GM18511 (cell line): Measurements from ENCODE around the gene TM9SF4.

Source experiments
- ATAC-seq: cut with Tn5 transposase; IDR thresholded peaks from one replicate; pipeline ENCODE4 v1.9.1; 2021; ENCODE audit warnings: mild to moderate bottlenecking, moderate library complexity; ENCODE audit not compliant: unreplicated experiment

The TM9SF4 gene

DNA sequence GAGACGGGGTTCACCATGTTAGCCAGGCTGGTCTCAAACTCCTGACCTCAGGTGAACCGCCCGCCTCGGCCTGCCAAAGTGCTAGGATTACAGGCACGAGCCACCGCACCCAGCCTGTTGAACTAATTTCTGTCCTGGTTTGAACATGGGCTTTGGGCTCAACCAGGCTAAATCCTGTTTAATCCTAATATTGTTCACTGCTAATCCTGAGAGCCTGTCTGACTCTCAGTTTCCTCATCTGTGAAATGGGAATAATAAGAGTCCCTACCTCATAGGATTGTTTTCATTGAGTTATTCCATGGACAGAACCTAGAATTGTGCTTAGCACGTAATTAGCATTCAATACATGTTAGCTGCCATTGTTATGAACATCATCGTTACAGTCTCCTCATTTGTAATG lies 17.4 kb downstream of the TM9SF4 start:
- ATAC-seq: no peak

DNA sequence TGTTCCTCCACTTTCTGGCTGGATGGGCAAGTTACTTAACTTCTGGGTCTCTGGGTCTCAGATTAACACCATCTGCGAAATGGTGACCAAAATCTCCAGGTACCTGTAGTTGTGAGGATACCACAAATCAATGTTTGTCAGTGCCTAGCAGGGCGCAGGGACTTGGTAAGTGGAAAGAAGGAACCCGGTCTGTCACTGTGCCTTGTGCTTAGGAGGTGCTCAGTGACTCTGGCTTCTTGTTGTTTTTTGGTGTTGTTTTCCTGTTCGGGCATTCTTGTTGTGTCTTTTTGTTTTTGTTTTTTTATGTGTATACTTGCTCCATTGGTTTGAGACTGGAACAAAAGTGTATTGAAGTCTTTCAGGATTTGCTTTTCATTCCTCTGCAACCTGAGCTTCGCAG lies 17.8 kb downstream of the TM9SF4 start:
- ATAC-seq: no peak

DNA sequence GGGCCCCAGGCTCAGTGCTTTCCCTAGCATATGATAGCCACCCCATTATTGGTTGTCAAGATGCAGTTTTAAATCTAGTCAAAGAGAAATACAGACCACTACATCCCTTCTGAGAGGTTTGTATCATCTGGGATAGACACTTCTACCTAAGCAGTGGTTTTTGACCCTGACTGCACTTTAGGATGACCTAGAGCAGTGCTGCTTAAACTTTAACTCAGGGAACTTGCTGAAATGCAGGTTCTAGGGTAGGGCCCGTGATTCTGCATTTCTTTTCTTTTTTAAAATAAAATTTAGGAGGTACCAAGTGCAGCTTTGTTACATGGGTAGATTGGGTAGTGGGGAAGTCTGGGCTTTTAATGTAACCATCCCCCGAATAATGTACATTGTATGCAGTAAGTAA lies 18.7 kb downstream of the TM9SF4 start:
- no peak for ATAC-seq

GRCh38 chr20:32129863-32130262 lies 20.3 kb downstream of the TM9SF4 start:
- no peak for ATAC-seq

DNA sequence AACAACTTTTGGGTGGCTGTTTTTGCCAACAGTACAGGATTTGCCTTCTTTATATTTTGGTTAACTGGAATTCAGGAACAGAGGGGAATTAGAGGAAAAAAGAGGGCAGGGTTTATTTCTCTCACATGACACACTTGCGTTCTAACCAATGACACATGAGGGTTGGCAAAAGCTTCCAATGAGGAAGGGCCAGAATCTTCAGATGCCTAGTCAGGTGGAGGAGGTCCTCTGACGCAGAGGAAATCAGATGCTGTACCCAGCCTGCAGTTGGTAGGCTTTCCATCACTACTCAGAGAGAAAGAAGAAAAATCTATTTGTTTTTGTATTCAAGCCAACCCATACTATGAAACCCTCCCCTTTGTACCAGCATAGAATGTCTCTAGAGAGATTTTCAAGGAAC lies 20.8 kb downstream of the TM9SF4 start:
- ATAC-seq: no peak

DNA sequence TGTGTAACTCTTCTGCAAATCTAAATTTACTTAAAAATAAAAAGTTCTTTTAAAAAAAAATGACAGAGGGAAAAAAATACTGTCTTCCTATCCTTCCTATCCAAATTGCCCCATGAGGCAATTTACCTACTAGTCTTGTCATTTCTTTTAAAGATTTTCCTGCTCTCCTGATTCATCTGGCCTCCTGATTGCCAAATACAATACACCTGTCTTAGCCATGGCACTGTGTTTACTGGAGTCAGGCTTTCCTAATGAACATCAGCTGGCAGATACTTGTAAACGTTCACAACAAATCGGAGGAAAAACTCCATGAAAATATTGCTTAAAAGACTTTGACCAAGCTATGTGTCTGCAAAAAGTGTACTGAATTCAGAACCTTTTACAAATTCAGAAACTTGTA lies 21.5 kb downstream of the TM9SF4 start:
- ATAC-seq: no peak

GRCh38 chr20:32132911-32133549 lies 23.5 kb downstream of the TM9SF4 start:
- peak; percentile 88 for ATAC-seq

DNA sequence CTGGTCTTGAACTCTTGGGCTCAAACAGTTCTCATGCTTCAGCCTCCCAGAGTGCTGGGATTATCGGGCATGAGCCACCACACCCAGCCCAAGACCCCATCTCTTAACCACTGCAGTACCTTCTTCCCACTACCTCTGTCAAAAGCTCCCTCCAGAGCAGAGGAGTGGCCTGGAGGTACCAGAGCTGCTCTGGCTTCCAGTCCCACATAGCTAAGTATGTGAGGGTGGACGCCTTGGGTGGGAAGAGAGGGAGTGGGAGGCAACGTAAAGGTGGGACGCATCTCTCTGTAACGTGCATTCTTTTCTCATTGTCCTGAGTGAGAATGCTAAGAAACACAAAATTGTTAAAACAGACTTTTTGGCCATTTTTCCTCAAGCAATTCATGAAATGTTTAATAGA lies 24.5 kb downstream of the TM9SF4 start:
- ATAC-seq: no peak

DNA sequence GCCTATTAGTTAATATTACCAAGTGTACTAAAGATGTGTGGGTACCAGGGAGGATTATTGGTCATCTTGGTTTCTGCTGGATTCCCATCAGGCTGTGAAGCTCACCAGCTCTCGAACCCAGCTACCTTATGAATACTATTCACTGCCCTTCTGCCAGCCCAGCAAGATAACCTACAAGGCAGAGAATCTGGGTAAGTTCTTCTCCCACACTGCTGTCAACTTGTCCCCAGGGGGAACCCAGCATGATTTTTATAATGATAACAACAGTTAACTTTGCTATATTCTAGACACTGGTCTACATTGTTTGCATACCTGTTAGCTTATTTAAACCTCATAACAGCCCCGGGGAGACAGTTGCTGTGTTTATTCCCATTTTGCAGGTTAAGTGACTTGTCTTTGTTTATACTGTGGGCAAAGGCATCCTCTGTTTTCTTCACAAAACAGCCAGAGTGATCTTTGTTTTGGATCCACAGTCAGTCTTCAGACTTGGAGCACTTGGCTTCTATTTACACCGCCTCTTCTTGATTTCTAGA lies 26.5 kb downstream of the TM9SF4 start:
- no peak for ATAC-seq

DNA sequence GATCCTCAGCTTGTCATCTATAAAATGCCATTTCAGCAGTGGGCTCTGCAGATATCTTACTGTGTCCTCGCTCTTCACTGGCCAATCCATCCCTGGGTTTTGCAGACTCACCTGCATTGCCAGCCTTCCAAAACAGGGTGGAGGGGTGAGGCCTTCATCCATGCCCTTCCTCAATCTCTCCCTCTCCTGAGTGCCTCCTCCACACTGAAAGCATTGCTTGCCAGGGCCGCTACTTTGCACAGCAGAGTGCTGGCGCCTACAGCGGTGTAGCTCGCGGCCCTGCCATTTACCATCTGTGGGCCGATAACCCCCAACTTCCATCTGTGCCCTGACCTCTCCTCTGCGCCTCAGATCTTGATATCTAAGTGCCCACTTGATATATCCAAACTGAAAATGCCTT lies 29.4 kb downstream of the TM9SF4 start:
- no peak for ATAC-seq

- ATAC-seq: no peak
These were observed 30.4 kb downstream of the TM9SF4 start for GRCh38 chr20:32139947-32140346.

GRCh38 chr20:32140603-32141002 lies 31.1 kb downstream of the TM9SF4 start:
- no peak for ATAC-seq

DNA sequence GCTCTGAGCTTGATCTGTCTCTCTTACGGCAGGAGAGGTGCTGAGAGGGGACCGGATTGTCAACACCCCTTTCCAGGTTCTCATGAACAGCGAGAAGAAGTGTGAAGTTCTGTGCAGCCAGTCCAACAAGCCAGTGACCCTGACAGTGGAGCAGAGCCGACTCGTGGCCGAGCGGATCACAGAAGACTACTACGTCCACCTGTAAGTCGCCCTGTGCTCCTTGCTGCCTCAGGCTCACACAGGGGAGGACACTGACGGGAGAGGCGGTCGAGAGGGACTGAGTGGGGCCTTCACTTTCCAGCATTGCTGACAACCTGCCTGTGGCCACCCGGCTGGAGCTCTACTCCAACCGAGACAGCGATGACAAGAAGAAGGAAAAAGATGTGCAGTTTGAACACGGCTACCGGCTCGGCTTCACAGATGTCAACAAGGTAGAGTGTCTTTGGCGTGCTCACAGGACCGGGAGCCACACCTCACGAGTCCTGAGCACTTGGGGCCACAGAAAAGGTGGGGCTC lies 32.0 kb downstream of the TM9SF4 start:
- ATAC-seq: no peak

- ATAC-seq: no peak
These were observed 32.6 kb downstream of the TM9SF4 start for GRCh38 chr20:32142088-32142487.

GRCh38 chr20:32142991-32143390 lies 33.5 kb downstream of the TM9SF4 start:
- no peak for ATAC-seq

DNA sequence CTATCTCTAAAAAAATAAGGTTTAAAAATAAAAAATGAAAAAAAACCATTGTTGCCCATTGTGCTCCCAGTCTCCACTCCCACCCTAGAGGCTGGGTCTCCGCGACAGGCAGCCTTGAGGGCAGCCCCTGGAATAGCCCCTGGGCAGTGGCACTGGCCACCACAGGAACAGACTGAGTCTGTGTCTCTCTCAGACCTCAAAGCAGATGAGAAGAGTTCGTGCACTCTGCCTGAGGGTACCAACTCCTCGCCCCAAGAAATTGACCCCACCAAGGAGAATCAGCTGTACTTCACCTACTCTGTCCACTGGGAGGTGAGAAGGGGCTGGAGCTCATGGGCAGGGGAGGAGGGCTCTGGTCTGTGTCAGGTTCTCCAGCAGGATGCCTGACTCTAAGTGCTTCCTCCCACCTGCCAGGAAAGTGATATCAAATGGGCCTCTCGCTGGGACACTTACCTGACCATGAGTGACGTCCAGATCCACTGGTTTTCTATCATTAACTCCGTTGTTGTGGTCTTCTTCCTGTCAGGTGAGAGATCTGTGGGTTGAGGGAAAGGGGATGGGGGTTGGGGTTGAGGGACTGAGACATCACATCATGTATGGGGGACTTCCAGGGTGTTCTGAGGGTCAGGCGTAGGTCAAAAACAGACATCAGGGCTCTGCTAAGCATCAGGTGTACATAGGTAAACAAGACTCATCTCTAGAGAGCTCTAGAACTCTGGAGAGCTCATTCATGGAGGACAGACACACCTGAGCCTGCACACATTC lies 35.6 kb downstream of the TM9SF4 start:
- ATAC-seq: no peak

GRCh38 chr20:32149566-32150170 lies 40.2 kb downstream of the TM9SF4 start:
- no peak for ATAC-seq

GRCh38 chr20:32150291-32150848 lies 40.9 kb downstream of the TM9SF4 start:
- no peak for ATAC-seq

DNA sequence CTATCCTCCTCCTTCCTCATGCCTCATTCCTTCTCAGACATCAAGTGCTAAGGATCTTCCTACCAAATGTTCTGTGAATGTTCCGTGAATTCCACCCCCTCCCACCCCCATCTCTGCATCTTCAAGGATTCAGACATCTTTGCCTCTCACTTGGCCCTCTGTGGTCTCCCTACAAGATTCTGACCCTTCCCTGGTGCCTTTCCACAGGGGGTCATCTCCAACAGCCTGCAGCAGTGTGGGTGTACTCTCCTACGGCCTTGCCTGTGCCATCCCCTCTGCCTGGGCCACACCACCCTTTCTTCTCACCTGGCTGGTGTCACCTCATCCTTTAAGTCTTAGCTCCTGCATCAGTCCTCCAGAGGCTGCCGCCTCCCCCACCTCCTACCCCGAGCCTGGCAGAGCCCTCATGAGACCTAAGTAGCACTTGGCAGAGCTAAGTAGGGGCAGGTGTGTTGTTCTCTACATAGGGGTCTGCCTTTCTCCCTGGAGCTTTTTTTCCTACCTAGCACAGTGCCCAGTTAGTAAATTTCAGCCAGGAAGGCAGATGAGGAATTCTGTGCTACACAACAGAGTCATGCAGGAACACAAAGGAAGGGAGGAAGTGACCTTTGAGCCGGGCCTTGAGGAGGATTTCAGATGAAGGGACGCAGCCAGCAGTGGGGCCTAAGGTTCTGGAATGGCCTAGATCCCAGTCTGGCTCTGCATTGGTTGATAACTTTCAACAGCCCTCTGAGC lies 43.1 kb downstream of the TM9SF4 start:
- no peak for ATAC-seq

DNA sequence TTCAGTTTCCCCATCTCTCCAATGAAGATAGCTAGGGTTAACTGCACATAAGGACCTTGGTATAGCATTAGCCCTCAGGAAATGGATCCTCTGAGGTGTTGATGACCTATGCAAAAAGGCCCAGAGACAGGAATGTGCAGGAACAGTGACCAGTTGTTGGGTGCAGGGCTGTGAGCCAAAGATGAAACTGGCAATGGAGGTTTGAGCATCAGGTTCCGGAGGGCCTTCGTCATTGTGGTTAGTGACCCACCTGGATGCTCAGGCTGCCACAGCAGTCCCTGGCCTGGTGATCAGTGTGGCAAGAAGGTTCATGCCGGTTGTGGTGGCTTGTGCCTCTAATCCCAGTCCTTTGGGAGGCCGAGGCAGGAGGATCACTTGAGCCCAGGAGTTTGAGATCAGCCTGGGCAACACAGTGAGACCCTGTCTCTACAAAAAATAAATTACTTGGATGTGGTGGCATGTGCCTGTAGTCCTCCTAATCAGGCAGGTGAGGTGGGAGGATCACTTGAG lies 43.7 kb downstream of the TM9SF4 start:
- no peak for ATAC-seq

DNA sequence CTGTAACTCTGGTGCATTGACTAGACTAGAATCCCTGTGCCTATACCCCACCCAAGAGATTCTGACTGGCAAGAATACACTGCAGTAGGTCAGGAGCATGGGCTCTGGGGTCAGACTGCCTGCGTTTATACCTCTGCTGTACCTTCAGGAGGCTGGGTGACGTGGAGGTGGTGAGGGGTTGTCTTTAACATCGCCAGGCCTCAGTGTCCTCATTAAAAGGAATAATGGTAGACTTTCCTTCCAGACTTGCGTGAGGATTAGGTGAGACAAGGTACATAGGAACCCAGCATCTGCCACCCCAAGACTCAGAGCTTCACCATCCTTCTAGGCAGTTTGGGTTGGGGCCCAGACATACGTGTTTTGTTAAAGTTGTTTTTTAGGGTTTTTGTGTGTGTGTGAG lies 44.3 kb downstream of the TM9SF4 start:
- ATAC-seq: no peak
